Measurements from ENCODE around the gene NEUROG2.
"Not testable (repeated sequence)": the region's sequence is repeated elsewhere in the genome, so short reads cannot be mapped to it uniquely, and the experiment has no call there.

Gene NEUROG2

DNA sequence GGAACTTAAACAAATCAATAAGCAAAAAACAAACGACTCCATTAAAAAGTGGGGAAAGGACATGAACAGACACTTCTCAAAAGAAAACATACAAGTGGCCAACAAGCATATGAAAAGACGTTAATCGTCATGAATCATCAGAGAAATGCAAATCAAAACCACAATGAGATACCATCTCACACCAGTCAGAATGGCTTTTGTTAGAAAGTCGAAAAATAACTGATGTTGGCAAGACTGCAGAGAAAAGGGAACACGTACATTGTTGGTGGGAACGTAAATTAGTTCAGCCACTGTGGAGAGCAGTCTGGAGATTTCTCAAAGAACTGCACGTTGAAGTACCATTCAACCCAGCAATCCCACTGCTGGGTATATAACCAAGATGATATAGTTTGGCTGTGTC, 23.7 kb downstream of the NEUROG2 start:
- DNase-seq (ENCODE audit: low read depth in 3 of 3): no peak

DNA sequence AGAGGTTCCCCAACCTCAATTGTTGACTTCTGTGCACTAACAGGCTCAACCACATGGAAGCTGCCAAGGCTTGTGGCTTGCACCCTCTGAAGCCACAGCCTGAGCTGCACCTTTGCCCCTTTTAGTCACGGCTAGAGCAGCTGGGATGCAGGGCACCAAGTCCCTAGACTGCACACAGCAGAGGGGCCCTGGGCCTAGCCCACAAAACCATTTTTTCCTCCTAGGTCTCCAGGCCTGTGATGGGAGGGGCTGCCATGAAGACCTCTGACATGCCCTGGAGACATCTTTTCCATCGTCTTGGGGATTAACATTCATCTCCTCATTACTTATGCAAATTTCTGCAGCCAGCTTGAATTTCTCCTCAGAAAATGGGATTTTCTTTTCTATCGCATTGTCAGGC, 25.2 kb downstream of the NEUROG2 start:
- not testable (repeated sequence) for DNase-seq (ENCODE audit: low read depth in 3 of 3)

DNA sequence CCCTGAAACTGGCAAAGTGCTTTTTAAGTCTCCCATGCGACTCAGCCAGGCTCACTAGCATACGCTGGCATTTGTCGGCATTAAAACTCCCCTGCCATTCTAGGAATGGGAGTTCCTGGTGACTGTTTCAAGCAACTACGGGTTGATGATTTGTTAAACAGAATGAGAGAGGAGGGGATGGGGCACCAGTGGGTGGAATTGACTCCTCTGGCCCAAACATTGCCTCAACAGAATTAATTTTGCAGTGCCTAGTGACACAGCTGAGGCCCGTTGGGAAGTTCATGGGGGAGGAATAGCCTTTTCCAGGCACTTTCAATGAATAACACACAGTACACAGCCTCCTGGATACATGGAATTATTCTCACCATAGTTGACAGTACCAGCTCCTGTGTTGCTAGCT, 30.1 kb downstream of the NEUROG2 start:
- no peak for DNase-seq (ENCODE audit: low read depth in 3 of 3)

DNA sequence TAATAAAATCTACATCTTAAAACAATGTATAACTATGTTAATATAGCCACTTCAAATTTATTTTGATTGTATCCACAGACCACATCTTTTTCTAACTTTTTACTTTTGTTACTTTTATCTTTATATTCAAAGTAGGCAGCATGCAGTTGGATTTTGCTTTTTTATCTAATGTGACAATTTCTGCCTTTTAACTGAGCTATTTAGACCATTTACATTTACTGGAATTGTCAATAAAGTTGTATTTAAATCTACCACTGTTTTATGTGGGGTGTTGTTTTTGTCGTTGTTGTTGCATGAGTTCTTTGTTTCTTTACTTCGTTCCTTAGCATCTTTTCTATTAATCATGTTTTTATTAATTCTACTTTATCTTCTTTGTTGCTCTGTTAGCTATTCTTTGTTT, 42.0 kb downstream of the NEUROG2 start:
- DNase-seq (ENCODE audit: low read depth in 3 of 3): no peak

DNA sequence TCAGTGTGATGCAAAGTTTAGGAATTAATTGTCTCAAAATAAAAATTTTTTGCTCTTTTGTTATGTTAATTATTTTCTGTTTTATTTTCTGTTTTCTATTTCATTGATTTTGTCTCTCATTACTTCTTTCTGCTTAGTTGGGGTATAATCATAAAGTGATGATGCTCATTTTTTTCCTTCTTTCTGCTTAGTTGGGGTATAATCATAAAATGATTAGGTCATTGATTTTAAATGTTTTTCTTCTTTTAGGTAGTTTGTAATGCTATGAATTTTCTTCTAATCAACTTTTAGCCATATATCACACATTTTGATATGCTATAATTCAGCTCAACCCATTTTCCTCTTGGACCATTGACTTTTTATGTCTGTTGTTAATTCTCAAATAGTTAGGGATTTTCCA, 43.7 kb downstream of the NEUROG2 start:
- no peak for DNase-seq (ENCODE audit: low read depth in 3 of 3)
